ENCODE results near the gene ZNF497.

ZNF497 gene

GRCh38 chr19:58387338-58388174, 25.0 kb upstream of the ZNF497 start:
- ChIA-PET POLR2A (interaction anchor here (1.6 to 4.2 kb wide), 6 partner anchors 10 to 156 kb away, joined by 4 to 28 read pairs (median 5); partner anchors contain the start of genes TRIM28, ZNF497, ZNF584 and ZSCAN22), CTCF (interaction anchor here (0.8 kb wide), 1 partner anchor 81 kb away, joined by 3 read pairs; no protein-coding TSS in a partner anchor)
- peak overlapping the region; percentile 68 for H3K27ac ChIP-seq (ENCODE audit: extremely low read depth, low read depth, low read length)
- H3K4me3 ChIP-seq (ENCODE audit: low read depth, low read length), result peak overlapping the region; percentile 77
- peaks cover 16% of the 10 kb centered on the region for H3K4me1 ChIP-seq (ENCODE audit: control insufficient read depth, insufficient read depth, low read length)
- peaks cover 45 to 48% of the 10 kb centered on the region in 2 experiments for H3K36me3 ChIP-seq (ENCODE audit: control insufficient read depth in 2 of 2, insufficient read depth in 1 of 2, low read length in 2 of 2)
- TF ChIP-seq PBX3 (CRISPR knock-in tag; IDR thresholded peaks at IDR 0.05) (0 out of 2 replicates have a peak, but pooled peaks have one; percentile 16), ZNF184 (tag by site-specific recombination; IDR thresholded peaks at IDR 0.05) (no peak), ZNF335 (tag by site-specific recombination; conservative IDR thresholded peaks at IDR 0.05) (no peak), ZNF292 (tag by site-specific recombination; IDR thresholded peaks at IDR 0.05; ENCODE audit: borderline replicate concordance, low read depth) (no peak), ZNF677 (tag by site-specific recombination; IDR thresholded peaks at IDR 0.05) (no peak), KLF16 (tag by site-specific recombination; IDR thresholded peaks at IDR 0.05) (no peak; the same call in 1 of the 2 replicates), REST (tag by site-specific recombination; IDR thresholded peaks at IDR 0.05) (no peak), SP2 (tag by site-specific recombination; IDR thresholded peaks at IDR 0.05) (no peak), ZNF133 (tag by site-specific recombination; IDR thresholded peaks at IDR 0.05) (no peak), ZBTB17 (tag by site-specific recombination; IDR thresholded peaks at IDR 0.05) (peak; percentile 76; the same call in 1 of the 2 replicates), CTCF (tag by site-specific recombination; IDR thresholded peaks at IDR 0.05) (peak; percentile 47; the same call in 1 of the 2 replicates), ZNF704 (tag by site-specific recombination; IDR thresholded peaks at IDR 0.05) (no peak), ZNF660 (tag by site-specific recombination; IDR thresholded peaks at IDR 0.05) (no peak), ZNF248 (tag by site-specific recombination; IDR thresholded peaks at IDR 0.05) (no peak), EGR2 (tag by site-specific recombination; IDR thresholded peaks at IDR 0.05; ENCODE audit: low read depth) (no peak), ZNF843 (tag by site-specific recombination; IDR thresholded peaks at IDR 0.05) (no peak), ZNF521 (tag by site-specific recombination; IDR thresholded peaks at IDR 0.05) (no peak), TRIM28 (IDR thresholded peaks at IDR 0.05; ENCODE audit: borderline replicate concordance, low read length) (no peak), ZNF366 (tag by site-specific recombination; conservative IDR thresholded peaks at IDR 0.05) (no peak), ZNF138 (tag by site-specific recombination; IDR thresholded peaks at IDR 0.05; ENCODE audit: borderline replicate concordance) (no peak), KLF8 (tag by site-specific recombination; IDR thresholded peaks at IDR 0.05) (no peak), ZNF37A (tag by site-specific recombination; IDR thresholded peaks at IDR 0.05) (no peak), ZBTB20 (tag by site-specific recombination; IDR thresholded peaks at IDR 0.05) (no peak), ZNF223 (tag by site-specific recombination; IDR thresholded peaks at IDR 0.05) (no peak), ZNF10 (tag by site-specific recombination; IDR thresholded peaks at IDR 0.05) (no peak), HOXC10 (CRISPR knock-in tag; IDR thresholded peaks at IDR 0.05) (0 out of 2 replicates have a peak, but pooled peaks have one; percentile 76), ZNF274 (IDR thresholded peaks at IDR 0.05; ENCODE audit: low read length) (no peak), ZNF274 (tag by site-specific recombination; IDR thresholded peaks at IDR 0.05; ENCODE audit: borderline replicate concordance) (no peak)
- no peaks in the 10 kb centered on the region for H3K9me3 ChIP-seq (ENCODE audit: control insufficient read depth, insufficient read depth, low read depth, low read length)
